NK-92 treated with Interleukin-12 subunit alpha and Interleukin-12 subunit beta, amount 100 ng/mL, for 24 hours (cell line): ENCODE measurements around the gene TICRR.

ENCODE experiments used
- DNase-seq: peaks from one replicate; lab custom pipeline; 2025; lab: John Stamatoyannopoulos, UW

The TICRR gene

DNA sequence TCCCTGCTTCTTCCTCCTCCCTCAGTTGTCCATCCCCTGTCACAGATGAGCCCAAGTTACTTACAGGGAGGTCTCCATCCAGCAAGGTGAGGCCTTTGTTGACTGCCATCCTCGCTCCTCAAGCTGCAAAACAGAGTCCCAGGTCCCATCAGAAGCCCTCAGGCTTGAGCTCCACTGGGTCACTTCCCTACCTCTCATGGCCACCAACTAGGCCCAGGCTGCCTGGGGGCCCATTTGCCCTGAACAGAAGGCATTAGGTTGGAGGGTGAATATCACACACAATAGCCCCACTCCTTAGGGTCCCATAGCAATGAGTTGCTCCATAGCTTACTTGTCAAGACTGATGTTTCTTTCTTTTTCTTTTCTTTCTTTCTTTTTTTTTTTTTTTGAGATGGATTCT, 102.1 kb downstream of the TICRR start:
- no peak for DNase-seq
